HepG2 (cell line): Measurements from ENCODE around the gene C3orf22. TPM values are rescaled to one million over a fixed set of nuclear protein-coding genes. Genes with fewer than 3 reads are reported as not detected.

Source experiments
- ATF1 ChIP-seq: IDR thresholded peaks from 2 replicates; pipeline ENCODE4 v1.6.1; 2016; ENCODE audit warnings: mild to moderate bottlenecking, control low read depth
- EP300 ChIP-seq, 3 experiments: sonication (generic) in 1 of 3; formaldehyde crosslinking in 1 of 3; IDR thresholded peaks; 2 replicates each; pipeline versions ENCODE4 v1.5.1 to v1.6.1; 2011 to 2020; ENCODE audit warnings: low read depth in 2 of 3, low read length in 2 of 3, borderline replicate concordance in 1 of 3, improper control_type of control experiment in 1 of 3, mild to moderate bottlenecking in 1 of 3, missing genetic modification reagents in 1 of 3, moderate library complexity in 1 of 3
- FOXA1 ChIP-seq, 2 experiments: fragments of 450-650 bp in 1 of 2; sonication (generic) in 1 of 2; formaldehyde crosslinking in 1 of 2; IDR thresholded peaks; 2 replicates each; pipeline versions ENCODE4 v1.4.0 to v1.6.1; 2016 to 2020; ENCODE audit warnings: missing genetic modification reagents in 1 of 2
- JARID2 ChIP-seq: sonication (generic); formaldehyde crosslinking; IDR thresholded peaks from 2 replicates; pipeline ENCODE4 v1.8.1; 2023; ENCODE audit warnings: missing genetic modification reagents, inconsistent platforms; ENCODE audit not compliant: insufficient replicate concordance
- KLF6 ChIP-seq: IDR thresholded peaks from 2 replicates; pipeline ENCODE4 v1.8.0; 2016; ENCODE audit warnings: missing biosample characterization, missing genetic modification reagents
- MEIS2 ChIP-seq: sonication (generic); formaldehyde crosslinking; IDR thresholded peaks from 2 replicates; pipeline ENCODE4 v1.9.0; 2021; ENCODE audit warnings: mild to moderate bottlenecking, missing genetic modification reagents
- MTA1 ChIP-seq: sonication (generic); formaldehyde crosslinking; IDR thresholded peaks from 2 replicates; pipeline ENCODE4 v1.4.0; 2020; ENCODE audit warnings: missing genetic modification reagents, mild to moderate bottlenecking, borderline replicate concordance
- MXD4 ChIP-seq: IDR thresholded peaks from 2 replicates; pipeline ENCODE4 v1.6.1; 2016; ENCODE audit warnings: mild to moderate bottlenecking, missing biosample characterization, missing genetic modification reagents
- PITX1 ChIP-seq: sonication (generic); formaldehyde crosslinking; IDR thresholded peaks from 2 replicates; pipeline ENCODE4 v1.5.1; 2020; ENCODE audit warnings: mild to moderate bottlenecking, missing genetic modification reagents
- RBFOX2 ChIP-seq: fragments of 200-400 bp; formaldehyde crosslinking; IDR thresholded peaks from 2 replicates; pipeline ENCODE4 v1.6.1; 2017; ENCODE audit warnings: low read depth, mild to moderate bottlenecking, low read length
- SOX13 ChIP-seq, 3 experiments: fragments of 450-650 bp in 1 of 3; sonication (generic) in 1 of 3; formaldehyde crosslinking in 1 of 3; IDR thresholded peaks in 2 of 3; conservative IDR thresholded peaks in 1 of 3; 2 replicates each; pipeline versions ENCODE4 v1.5.0 to v1.6.1; 2016 to 2020; ENCODE audit warnings: antibody characterized with exemption in 1 of 3, mild to moderate bottlenecking in 1 of 3, missing compliant biosample characterization in 1 of 3, missing genetic modification reagents in 1 of 3, moderate library complexity in 1 of 3
- TBL1XR1 ChIP-seq: fragments of 150-350 bp; IDR thresholded peaks from 2 replicates; pipeline ENCODE4 v1.6.1; 2014; ENCODE audit warnings: borderline replicate concordance, low read length; ENCODE audit not compliant: partially characterized antibody
- ZFAT ChIP-seq: sonication (generic); formaldehyde crosslinking; conservative IDR thresholded peaks from 2 replicates; pipeline ENCODE4 v1.8.1; 2023; ENCODE audit warnings: missing genetic modification reagents, inconsistent platforms
- ZFP62 ChIP-seq: sonication (generic); formaldehyde crosslinking; IDR thresholded peaks from 2 replicates; pipeline ENCODE4 v1.4.0; 2020; ENCODE audit warnings: missing genetic modification reagents
- ZKSCAN1 ChIP-seq: fragments of 150-350 bp; IDR thresholded peaks from 2 replicates; pipeline ENCODE4 v1.6.1; 2014; ENCODE audit warnings: low read length
- ZNF230 ChIP-seq: sonication (generic); formaldehyde crosslinking; IDR thresholded peaks from 2 replicates; pipeline ENCODE4 v1.4.0; 2020; ENCODE audit warnings: mild to moderate bottlenecking, missing genetic modification reagents
- ZNF264 ChIP-seq: sonication (generic); formaldehyde crosslinking; IDR thresholded peaks from 2 replicates; pipeline ENCODE4 v1.4.0; 2020; ENCODE audit warnings: missing genetic modification reagents
- polyA plus RNA-seq, 8 experiments: library from polyadenylated mRNA; depleted of rRNA in 3 of 8; stranded (reverse) in 7 of 8; unstranded in 1 of 8; fragments of >200 nt; fragmentation: Illumina TruSeq in 4 of 8; extraction: Trizol in 4 of 8; gene quantifications; 2 replicates each; pipeline versions ENCODE4 v1.2.1 to v1.2.3, GENCODE V29; 2011 to 2016; ENCODE audit warnings: low read depth in 4 of 8, missing spikeins in 1 of 8, mixed read lengths in 1 of 8; ENCODE audit not compliant: insufficient read depth in 1 of 8
- total RNA-seq, 5 experiments: library from RNA; depleted of rRNA; stranded (reverse); fragments of >200 nt; fragmentation: Illumina TruSeq; extraction: Trizol; gene quantifications; 2 replicates each; pipeline ENCODE4 v1.2.3, GENCODE V29; 2016; ENCODE audit warnings: low read depth in 1 of 5
- TF ChIP-seq, protein P1 (sequence below): sonication (generic); formaldehyde crosslinking; IDR thresholded peaks from 2 replicates; pipeline ENCODE4 v1.4.0; 2020; ENCODE audit warnings: missing genetic modification reagents
- TF ChIP-seq, protein P2 (sequence below): IDR thresholded peaks from 2 replicates; pipeline ENCODE4 v1.6.1; 2016; ENCODE audit warnings: mild to moderate bottlenecking, missing biosample characterization, missing genetic modification reagents
- TF ChIP-seq, protein P3 (sequence below): sonication (generic); formaldehyde crosslinking; IDR thresholded peaks from 2 replicates; pipeline ENCODE4 v1.4.0; 2020; ENCODE audit warnings: missing genetic modification reagents

The C3orf22 gene
- total and polyA plus RNA-seq, 2 of the 13 experiments (the other 11 are each of a cell fraction or from before 2014, with no cell fraction given), result not detected

DNA sequence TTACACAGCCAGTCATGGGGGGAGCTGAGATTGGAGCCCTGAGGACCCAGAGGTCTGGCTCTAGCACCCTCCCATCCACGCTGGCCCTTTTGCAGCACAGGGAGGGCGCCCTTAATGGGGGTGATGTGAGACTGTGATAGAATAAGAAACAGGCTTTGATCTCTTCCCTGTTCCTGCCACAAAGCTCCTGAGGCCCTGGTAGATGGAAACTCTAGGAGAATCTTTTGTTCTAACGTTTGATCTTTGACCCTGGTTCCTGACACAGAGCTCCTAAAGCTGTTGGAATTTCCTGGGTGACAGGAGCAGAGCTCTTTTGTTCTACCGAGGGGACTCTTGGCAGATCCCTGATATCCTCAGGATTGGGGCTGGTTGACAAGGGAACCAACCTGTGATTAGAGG is 40.0 kb downstream of the C3orf22 start (continued):
- TF ChIP-seq MXD4 (CRISPR knock-in tag), result no peak
- no peak for TF ChIP-seq TBL1XR1
- TF ChIP-seq ZNF230 (CRISPR knock-in tag), result no peak
- TF ChIP-seq JARID2, result no peak
- peak in 1 of 2 experiments; percentile 53; a peak in 1 of 4 replicates for TF ChIP-seq EP300 (IDR thresholded peaks at IDR 0.05; ENCODE audit: low read depth in 2 of 2, low read length in 2 of 2)
- no peak for TF ChIP-seq EP300 (CRISPR knock-in tag; IDR thresholded peaks at IDR 0.05; ENCODE audit: borderline replicate concordance)
- TF ChIP-seq, protein P1, sequence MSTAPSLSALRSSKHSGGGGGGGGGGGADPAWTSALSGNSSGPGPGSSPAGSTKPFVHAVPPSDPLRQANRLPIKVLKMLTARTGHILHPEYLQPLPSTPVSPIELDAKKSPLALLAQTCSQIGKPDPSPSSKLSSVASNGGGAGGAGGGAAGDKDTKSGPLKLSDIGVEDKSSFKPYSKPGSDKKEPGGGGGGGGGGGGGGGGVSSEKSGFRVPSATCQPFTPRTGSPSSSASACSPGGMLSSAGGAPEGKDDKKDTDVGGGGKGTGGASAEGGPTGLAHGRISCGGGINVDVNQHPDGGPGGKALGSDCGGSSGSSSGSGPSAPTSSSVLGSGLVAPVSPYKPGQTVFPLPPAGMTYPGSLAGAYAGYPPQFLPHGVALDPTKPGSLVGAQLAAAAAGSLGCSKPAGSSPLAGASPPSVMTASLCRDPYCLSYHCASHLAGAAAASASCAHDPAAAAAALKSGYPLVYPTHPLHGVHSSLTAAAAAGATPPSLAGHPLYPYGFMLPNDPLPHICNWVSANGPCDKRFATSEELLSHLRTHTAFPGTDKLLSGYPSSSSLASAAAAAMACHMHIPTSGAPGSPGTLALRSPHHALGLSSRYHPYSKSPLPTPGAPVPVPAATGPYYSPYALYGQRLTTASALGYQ (CRISPR knock-in tag), result no peak
- TF ChIP-seq, protein P2, sequence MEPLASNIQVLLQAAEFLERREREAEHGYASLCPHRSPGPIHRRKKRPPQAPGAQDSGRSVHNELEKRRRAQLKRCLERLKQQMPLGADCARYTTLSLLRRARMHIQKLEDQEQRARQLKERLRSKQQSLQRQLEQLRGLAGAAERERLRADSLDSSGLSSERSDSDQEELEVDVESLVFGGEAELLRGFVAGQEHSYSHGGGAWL (CRISPR knock-in tag), result no peak
- TF ChIP-seq, protein P3, sequence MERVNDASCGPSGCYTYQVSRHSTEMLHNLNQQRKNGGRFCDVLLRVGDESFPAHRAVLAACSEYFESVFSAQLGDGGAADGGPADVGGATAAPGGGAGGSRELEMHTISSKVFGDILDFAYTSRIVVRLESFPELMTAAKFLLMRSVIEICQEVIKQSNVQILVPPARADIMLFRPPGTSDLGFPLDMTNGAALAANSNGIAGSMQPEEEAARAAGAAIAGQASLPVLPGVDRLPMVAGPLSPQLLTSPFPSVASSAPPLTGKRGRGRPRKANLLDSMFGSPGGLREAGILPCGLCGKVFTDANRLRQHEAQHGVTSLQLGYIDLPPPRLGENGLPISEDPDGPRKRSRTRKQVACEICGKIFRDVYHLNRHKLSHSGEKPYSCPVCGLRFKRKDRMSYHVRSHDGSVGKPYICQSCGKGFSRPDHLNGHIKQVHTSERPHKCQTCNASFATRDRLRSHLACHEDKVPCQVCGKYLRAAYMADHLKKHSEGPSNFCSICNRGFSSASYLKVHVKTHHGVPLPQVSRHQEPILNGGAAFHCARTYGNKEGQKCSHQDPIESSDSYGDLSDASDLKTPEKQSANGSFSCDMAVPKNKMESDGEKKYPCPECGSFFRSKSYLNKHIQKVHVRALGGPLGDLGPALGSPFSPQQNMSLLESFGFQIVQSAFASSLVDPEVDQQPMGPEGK (CRISPR knock-in tag), result peak; percentile 72; the same call in 1 of the 2 replicates
- TF ChIP-seq MEIS2 (CRISPR knock-in tag), result no peak
- peak; percentile 23; the same call in 1 of the 2 replicates for TF ChIP-seq MTA1 (CRISPR knock-in tag)
- TF ChIP-seq PITX1 (CRISPR knock-in tag), result no peak
- TF ChIP-seq KLF6 (CRISPR knock-in tag), result no peak
- TF ChIP-seq SOX13 (IDR thresholded peaks at IDR 0.05), result peak; percentile 92
- peak in 1 of 2 experiments; percentile 97; a peak in 2 of 4 replicates for TF ChIP-seq SOX13 (CRISPR knock-in tag; conservative IDR thresholded peaks at IDR 0.05 in 1 of 2, IDR thresholded peaks at IDR 0.05 in 1 of 2)
- no peak for TF ChIP-seq RBFOX2
- no peak for TF ChIP-seq ATF1 (CRISPR knock-in tag)
- no peak for TF ChIP-seq ZFAT
- no peak for TF ChIP-seq ZFP62 (CRISPR knock-in tag)
- no peak for TF ChIP-seq ZKSCAN1
- no peak for TF ChIP-seq ZNF264 (CRISPR knock-in tag)
- TF ChIP-seq FOXA1 (IDR thresholded peaks at IDR 0.05), result no peak
- no peak for TF ChIP-seq FOXA1 (CRISPR knock-in tag; IDR thresholded peaks at IDR 0.05)
